ENCODE results near the gene SENP1. TPM values are rescaled to one million over a fixed set of nuclear protein-coding genes. Genes with fewer than 3 reads are reported as not detected.

Gene SENP1
- total and polyA plus RNA-seq, 4 experiments from 2014 or later, result 6.1 to 35.1 (median 19.3) TPM

DNA sequence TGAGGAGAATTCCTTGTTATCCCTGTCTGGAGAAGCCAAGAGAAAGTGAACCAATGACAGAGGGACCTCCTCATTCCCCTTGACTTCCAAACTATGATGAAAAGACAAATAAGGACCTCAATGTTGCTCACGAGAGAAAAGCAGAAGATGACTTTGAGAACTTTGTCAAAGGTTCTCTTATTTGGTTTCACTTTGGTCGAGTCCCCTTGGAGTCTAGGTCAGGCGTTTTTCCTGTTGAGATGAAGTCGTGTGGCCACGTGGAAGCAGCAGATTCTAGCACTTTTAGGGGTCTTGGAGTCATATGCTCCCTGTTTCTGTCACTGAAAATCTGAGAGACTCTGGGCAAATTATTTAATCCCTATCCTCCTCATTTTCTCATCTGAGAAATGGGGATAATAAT is 67.8 kb downstream of the SENP1 start:
- POLR2A ChIA-PET (ENCODE audit: partially characterized antibody), result no interaction called here
- Histone ChIP-seq H3K9me3 (ENCODE audit: control insufficient read depth in 1 of 2, low read length in 2 of 2) (no peaks in the 10 kb centered on the region), H3K4me3 (ENCODE audit: low read length in 2 of 2) (no peak overlapping the region), H3K27me3 (ENCODE audit: insufficient read depth, low read length) (no peaks in the 10 kb centered on the region), H3K4me1 (ENCODE audit: insufficient read depth, low read length) (no peaks in the 10 kb centered on the region), H3K36me3 (ENCODE audit: insufficient read depth, low read length) (no peaks in the 10 kb centered on the region), H3K27ac (ENCODE audit: low read depth, low read length) (no peak overlapping the region)
- CTCF ChIA-PET (ENCODE audit: partially characterized antibody), result no interaction called here
- intact Hi-C loops (cut with micrococcal nuclease), result no loop called here
- no peak for DNase-seq
- H3K27me3 Mint-ChIP-seq, result no peaks in the 10 kb centered on the region
- H3K9me3 Mint-ChIP-seq, result no peaks in the 10 kb centered on the region
- H3K4me3 Mint-ChIP-seq, result peak overlapping the region in 1 of 8 donors; percentile 18
- peak overlapping the region in 1 of 7 donors; percentile 0 for H3K27ac Mint-ChIP-seq
- peaks cover 0 to under 1% of the 10 kb centered on the region in 2 donors for H3K36me3 Mint-ChIP-seq
- H3K4me1 Mint-ChIP-seq, result peaks cover 0 to 10% (median 4%) of the 10 kb centered on the region in 4 donors

DNA sequence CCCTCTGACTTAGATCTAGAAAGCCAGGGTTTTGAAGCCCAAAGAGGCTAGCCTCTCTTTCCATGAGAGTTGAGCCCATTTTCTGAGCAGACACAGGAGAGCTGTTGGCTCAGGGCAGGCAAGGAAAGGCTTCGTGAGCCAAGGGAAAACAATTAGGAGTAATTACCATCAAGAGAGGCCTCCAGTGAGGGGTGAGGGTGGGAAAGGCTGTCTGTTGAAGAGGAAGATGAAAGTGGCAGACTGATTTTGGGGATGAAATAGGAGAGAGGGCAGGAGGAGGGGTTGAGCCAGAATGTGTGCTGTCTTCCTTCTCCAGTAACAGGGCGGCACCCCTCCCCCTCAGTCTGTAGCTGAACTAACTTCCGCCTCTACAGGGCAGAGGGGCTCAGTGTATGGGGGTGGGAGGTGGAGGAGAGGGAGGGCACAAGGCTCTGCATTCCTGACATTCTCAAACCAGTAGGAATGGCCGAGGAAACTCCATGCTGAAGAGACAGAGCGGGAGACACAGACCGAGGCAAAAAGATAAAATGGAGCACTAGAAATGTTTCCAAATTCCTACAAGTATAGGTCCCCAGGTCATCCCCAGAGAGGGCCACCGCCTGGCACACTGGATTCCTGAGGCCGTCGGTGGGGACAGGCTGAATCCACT is 68.5 kb downstream of the SENP1 start:
- Mint-ChIP-seq H3K4me1 (peaks cover 0 to 10% (median 4%) of the 10 kb centered on the region in 4 donors), H3K36me3 (no peaks in the 10 kb centered on the region), H3K4me3 (no peak overlapping the region), H3K27ac (peak overlapping the region in 3 of 7 donors; percentile 0 to 70 (median 36)), H3K27me3 (no peaks in the 10 kb centered on the region), H3K9me3 (no peaks in the 10 kb centered on the region)
- no peaks in the 10 kb centered on the region for H3K9me3 ChIP-seq (ENCODE audit: control insufficient read depth in 1 of 2, low read length in 2 of 2)
- no peaks in the 10 kb centered on the region for H3K27me3 ChIP-seq (ENCODE audit: insufficient read depth, low read length)
- no peaks in the 10 kb centered on the region for H3K4me1 ChIP-seq (ENCODE audit: insufficient read depth, low read length)
- DNase-seq, result no peak
- intact Hi-C loops (cut with micrococcal nuclease), result no loop called here
- ChIA-PET POLR2A (ENCODE audit: partially characterized antibody) (no interaction called here), CTCF (ENCODE audit: partially characterized antibody) (no interaction called here)
- no peaks in the 10 kb centered on the region for H3K36me3 ChIP-seq (ENCODE audit: insufficient read depth, low read length)
- H3K27ac ChIP-seq (ENCODE audit: low read depth, low read length), result no peak overlapping the region
- H3K4me3 ChIP-seq (ENCODE audit: low read length in 2 of 2), result no peak overlapping the region

DNA sequence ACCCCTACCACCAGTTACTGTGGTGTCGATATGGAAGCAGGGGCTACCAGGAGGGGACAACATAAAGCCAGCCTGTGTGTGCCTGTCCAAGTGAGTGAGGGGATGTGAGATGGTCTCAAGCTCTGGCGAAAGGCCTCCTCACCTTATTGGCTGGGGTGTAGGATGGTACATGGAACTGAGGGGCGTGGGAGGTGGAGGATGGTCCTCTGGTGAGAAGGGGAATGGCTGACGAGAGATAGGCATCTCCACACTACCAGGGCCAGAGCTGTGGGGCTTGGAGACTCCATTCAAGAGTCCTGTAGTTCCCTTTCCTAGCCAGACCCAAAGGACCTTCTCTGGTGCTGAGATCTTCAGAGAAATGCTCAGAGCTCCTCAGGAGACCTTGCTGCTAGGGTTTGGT is 69.1 kb downstream of the SENP1 start:
- intact Hi-C loops (cut with micrococcal nuclease), result no loop called here
- no peak overlapping the region for H3K4me3 Mint-ChIP-seq
- ChIA-PET POLR2A (ENCODE audit: partially characterized antibody) (no interaction called here), CTCF (ENCODE audit: partially characterized antibody) (no interaction called here)
- H3K27me3 ChIP-seq (ENCODE audit: insufficient read depth, low read length), result no peaks in the 10 kb centered on the region
- no peaks in the 10 kb centered on the region for H3K27me3 Mint-ChIP-seq
- no peaks in the 10 kb centered on the region for H3K9me3 ChIP-seq (ENCODE audit: control insufficient read depth in 1 of 2, low read length in 2 of 2)
- H3K27ac ChIP-seq (ENCODE audit: low read depth, low read length), result no peak overlapping the region
- no peaks in the 10 kb centered on the region for H3K9me3 Mint-ChIP-seq
- no peaks in the 10 kb centered on the region for H3K4me1 ChIP-seq (ENCODE audit: insufficient read depth, low read length)
- no peak overlapping the region for H3K27ac Mint-ChIP-seq
- no peak for DNase-seq
- no peaks in the 10 kb centered on the region for H3K36me3 Mint-ChIP-seq
- H3K36me3 ChIP-seq (ENCODE audit: insufficient read depth, low read length), result no peaks in the 10 kb centered on the region
- no peak overlapping the region for H3K4me3 ChIP-seq (ENCODE audit: low read length in 2 of 2)
- peaks cover 0 to 10% (median 4%) of the 10 kb centered on the region in 4 donors for H3K4me1 Mint-ChIP-seq

DNA sequence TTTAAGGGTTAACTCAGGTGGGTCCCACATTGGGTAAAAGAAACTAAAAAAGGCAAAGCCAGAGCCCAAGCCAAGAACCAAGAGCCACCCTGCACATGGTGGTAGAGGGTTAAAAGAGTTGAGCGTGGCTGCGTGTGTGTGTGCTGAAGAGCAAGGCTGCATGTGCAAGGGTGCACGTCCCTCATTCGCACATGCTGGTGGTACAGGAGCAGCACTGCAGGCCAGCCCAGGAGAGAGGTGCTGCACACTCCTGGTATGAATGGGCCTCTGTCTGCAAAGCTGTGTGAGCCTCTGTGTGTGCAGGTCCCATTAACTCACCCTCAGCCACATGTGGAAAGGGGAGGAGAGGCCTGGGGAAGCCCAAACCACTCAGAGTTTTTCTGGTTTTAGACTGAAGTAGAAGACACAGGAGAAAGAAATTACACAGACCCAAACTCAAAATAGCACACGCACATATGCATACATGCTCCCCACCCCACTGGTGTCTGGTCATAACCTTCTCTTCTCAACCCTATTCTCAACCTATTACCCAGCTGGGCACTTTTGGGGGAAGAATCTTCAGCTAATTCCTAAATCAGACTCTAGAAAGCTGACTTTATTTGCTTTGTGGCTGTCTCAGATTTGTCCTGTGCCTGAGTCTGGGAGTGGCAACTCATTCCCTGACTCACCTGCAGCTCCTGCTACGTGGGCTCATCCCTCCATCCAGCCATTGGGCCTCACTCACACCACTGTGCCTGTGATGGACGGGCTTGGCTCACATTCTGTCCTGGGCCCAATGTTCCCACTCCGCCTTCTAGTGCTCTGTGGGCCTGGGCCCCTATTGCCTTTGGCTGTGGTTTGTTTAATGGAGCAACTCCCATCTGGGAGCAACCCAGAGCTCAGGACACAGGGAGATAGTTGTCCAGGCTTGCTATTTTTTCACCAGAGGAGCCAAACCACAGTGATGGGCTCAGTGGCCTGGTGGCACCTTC is 70.8 kb downstream of the SENP1 start:
- Histone ChIP-seq H3K27ac (ENCODE audit: low read depth, low read length) (no peak overlapping the region), H3K27me3 (ENCODE audit: insufficient read depth, low read length) (no peaks in the 10 kb centered on the region), H3K4me1 (ENCODE audit: insufficient read depth, low read length) (no peaks in the 10 kb centered on the region), H3K4me3 (ENCODE audit: low read length in 2 of 2) (no peak overlapping the region), H3K9me3 (ENCODE audit: control insufficient read depth in 1 of 2, low read length in 2 of 2) (no peaks in the 10 kb centered on the region), H3K36me3 (ENCODE audit: insufficient read depth, low read length) (no peaks in the 10 kb centered on the region)
- Mint-ChIP-seq H3K9me3 (no peaks in the 10 kb centered on the region), H3K4me3 (no peak overlapping the region), H3K36me3 (no peaks in the 10 kb centered on the region), H3K4me1 (peaks cover 0 to 10% (median 4%) of the 10 kb centered on the region in 4 donors), H3K27ac (peak overlapping the region in 1 of 7 donors; percentile 73), H3K27me3 (no peaks in the 10 kb centered on the region)
- intact Hi-C loops (cut with micrococcal nuclease), result no loop called here
- DNase-seq, result no peak
- ChIA-PET POLR2A (ENCODE audit: partially characterized antibody) (no interaction called here), CTCF (ENCODE audit: partially characterized antibody) (interaction anchor here (0.6 kb wide), 1 partner anchor 496 kb away, joined by 3 read pairs; no protein-coding TSS in a partner anchor)

DNA sequence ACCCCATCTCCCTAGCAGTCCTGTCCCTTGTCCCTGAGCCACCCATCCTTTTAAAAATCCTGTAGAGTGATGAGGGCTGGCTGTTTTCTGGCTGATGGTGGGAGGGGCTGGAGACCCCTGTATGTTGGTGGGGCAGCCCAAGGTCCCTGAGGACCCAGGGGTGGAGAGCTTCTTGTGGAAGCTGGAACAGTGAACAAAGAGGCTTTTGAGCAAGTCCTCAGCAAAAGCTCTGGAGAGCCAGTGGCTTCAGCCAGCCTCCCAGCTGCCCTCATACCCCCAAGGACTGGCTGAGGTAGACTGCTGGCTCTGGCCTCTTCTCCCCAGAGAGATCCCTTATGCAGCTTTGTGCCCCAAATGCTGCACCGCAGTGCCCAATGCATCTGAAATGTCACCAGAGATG is 72.4 kb downstream of the SENP1 start:
- no peak overlapping the region for H3K27ac ChIP-seq (ENCODE audit: low read depth, low read length)
- H3K4me1 ChIP-seq (ENCODE audit: insufficient read depth, low read length), result no peaks in the 10 kb centered on the region
- H3K27ac Mint-ChIP-seq, result no peak overlapping the region
- no peak overlapping the region for H3K4me3 Mint-ChIP-seq
- DNase-seq, result no peak
- H3K9me3 ChIP-seq (ENCODE audit: control insufficient read depth in 1 of 2, low read length in 2 of 2), result no peaks in the 10 kb centered on the region
- no peaks in the 10 kb centered on the region for H3K36me3 ChIP-seq (ENCODE audit: insufficient read depth, low read length)
- no peaks in the 10 kb centered on the region for H3K27me3 Mint-ChIP-seq
- intact Hi-C loops (cut with micrococcal nuclease), result no loop called here
- ChIA-PET POLR2A (ENCODE audit: partially characterized antibody) (no interaction called here), CTCF (ENCODE audit: partially characterized antibody) (no interaction called here)
- no peaks in the 10 kb centered on the region for H3K36me3 Mint-ChIP-seq
- H3K4me1 Mint-ChIP-seq, result peaks cover 0 to 10% (median 4%) of the 10 kb centered on the region in 4 donors
- H3K9me3 Mint-ChIP-seq, result no peaks in the 10 kb centered on the region
- H3K4me3 ChIP-seq (ENCODE audit: low read length in 2 of 2), result no peak overlapping the region
- H3K27me3 ChIP-seq (ENCODE audit: insufficient read depth, low read length), result no peaks in the 10 kb centered on the region

DNA sequence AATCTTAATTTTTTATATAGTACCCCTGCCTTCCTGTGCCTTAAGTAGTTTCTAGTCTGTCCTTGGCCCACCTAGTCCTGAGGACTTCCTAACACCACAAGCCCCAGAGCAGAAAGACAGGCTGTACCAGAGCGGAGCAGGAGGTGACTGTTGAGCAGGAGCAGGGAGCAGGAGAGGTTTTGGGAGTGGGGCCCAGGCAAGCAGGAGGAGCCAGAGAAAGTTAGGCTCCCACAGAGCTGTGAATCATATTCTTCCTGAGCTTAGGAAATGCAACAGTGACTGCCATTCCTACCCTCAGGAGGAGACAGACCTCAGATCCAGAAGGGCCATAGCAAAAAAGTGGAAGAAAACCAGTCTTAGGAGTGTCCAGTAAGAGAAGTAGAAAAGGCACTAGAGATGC is 73.3 kb downstream of the SENP1 start:
- ChIA-PET POLR2A (ENCODE audit: partially characterized antibody) (no interaction called here), CTCF (ENCODE audit: partially characterized antibody) (no interaction called here)
- intact Hi-C loops (cut with micrococcal nuclease), result no loop called here
- Mint-ChIP-seq H3K27me3 (no peaks in the 10 kb centered on the region), H3K9me3 (no peaks in the 10 kb centered on the region), H3K27ac (no peak overlapping the region), H3K4me3 (no peak overlapping the region), H3K36me3 (no peaks in the 10 kb centered on the region), H3K4me1 (peaks cover 0 to 5% (median 0%) of the 10 kb centered on the region in 4 donors)
- Histone ChIP-seq H3K4me3 (ENCODE audit: low read length in 2 of 2) (no peak overlapping the region), H3K36me3 (ENCODE audit: insufficient read depth, low read length) (no peaks in the 10 kb centered on the region), H3K4me1 (ENCODE audit: insufficient read depth, low read length) (no peaks in the 10 kb centered on the region), H3K27ac (ENCODE audit: low read depth, low read length) (no peak overlapping the region), H3K9me3 (ENCODE audit: control insufficient read depth in 1 of 2, low read length in 2 of 2) (no peaks in the 10 kb centered on the region), H3K27me3 (ENCODE audit: insufficient read depth, low read length) (no peaks in the 10 kb centered on the region)
- no peak for DNase-seq

DNA sequence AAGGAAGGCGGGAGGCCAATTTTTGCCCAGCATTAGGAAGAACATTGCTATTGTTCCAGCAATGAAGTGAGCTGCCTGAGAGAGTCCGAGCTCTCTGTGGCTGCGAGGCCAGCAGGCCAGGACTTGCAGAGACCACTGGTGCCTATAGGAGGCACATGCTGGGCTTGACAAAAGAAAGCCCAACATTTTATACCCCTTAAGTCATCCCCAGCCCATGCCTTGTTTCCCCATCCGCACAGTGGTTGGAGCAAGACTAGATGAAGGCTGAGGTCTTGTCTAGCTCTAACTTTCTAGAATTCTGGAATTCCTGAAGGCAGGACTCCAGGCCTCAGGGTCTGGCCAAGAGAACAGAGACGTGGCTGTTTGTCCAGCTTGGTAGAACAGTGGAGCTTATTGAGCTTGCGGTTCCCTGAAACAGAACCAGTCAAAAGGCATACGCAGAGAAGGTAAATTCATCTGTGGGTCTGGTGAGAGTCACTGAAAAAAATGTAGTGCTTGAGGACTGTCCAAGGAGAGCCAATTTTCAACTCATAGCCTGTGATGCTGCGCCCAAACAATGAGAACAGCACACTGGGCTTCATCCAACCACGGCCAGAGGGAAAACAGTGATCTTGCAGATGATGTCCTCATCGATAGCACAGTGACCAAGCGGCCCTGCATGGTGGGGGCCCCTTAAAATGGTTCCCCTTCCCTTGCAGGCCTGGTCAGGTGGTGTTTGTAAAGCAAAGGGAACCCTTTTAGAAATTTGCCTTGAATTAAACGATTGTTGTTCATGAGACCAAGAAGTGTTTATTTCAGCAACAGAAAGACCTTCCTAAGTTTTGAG is 74.5 kb downstream of the SENP1 start:
- Mint-ChIP-seq H3K27ac (no peak overlapping the region), H3K27me3 (peaks cover 0 to under 1% of the 10 kb centered on the region in 2 donors), H3K4me1 (no peaks in the 10 kb centered on the region), H3K4me3 (no peak overlapping the region), H3K9me3 (no peaks in the 10 kb centered on the region), H3K36me3 (no peaks in the 10 kb centered on the region)
- H3K36me3 ChIP-seq (ENCODE audit: insufficient read depth, low read length), result no peaks in the 10 kb centered on the region
- ChIA-PET CTCF (ENCODE audit: partially characterized antibody) (no interaction called here), POLR2A (ENCODE audit: partially characterized antibody) (no interaction called here)
- DNase-seq, result no peak
- H3K4me3 ChIP-seq (ENCODE audit: low read length in 2 of 2), result no peak overlapping the region
- no peak overlapping the region for H3K27ac ChIP-seq (ENCODE audit: low read depth, low read length)
- no peaks in the 10 kb centered on the region for H3K9me3 ChIP-seq (ENCODE audit: control insufficient read depth in 1 of 2, low read length in 2 of 2)
- intact Hi-C loops (cut with micrococcal nuclease), result no loop called here
- no peaks in the 10 kb centered on the region for H3K4me1 ChIP-seq (ENCODE audit: insufficient read depth, low read length)
- H3K27me3 ChIP-seq (ENCODE audit: insufficient read depth, low read length), result no peaks in the 10 kb centered on the region
